IPS DF 6.9 (cell line): ENCODE measurements around the gene SHMT1.
"Not testable (repeated sequence)": the region's sequence is repeated elsewhere in the genome, so short reads cannot be mapped to it uniquely, and the experiment has no call there.

Experiments
- DNase-seq: peaks from one replicate; pipeline ENCODE4 v3.0.0-alpha.2; 2013; ENCODE audit warnings: low read depth, low spot score
- H3K27ac ChIP-seq: one replicate; pipeline ENCODE4 v1.5.1; 2013; ENCODE audit warnings: low read length, control low read depth
- H3K27me3 ChIP-seq: 2 replicates; pipeline ENCODE4 v1.6.1; 2013; ENCODE audit warnings: mild to moderate bottlenecking, low read length; ENCODE audit not compliant: control insufficient read depth, insufficient read depth
- H3K36me3 ChIP-seq: 2 replicates; pipeline ENCODE4 v1.6.1; 2013; ENCODE audit warnings: low read length; ENCODE audit not compliant: control insufficient read depth, insufficient read depth
- H3K4me1 ChIP-seq: 2 replicates; pipeline ENCODE4 v1.6.1; 2013; ENCODE audit warnings: low read length; ENCODE audit not compliant: control insufficient read depth, insufficient read depth
- H3K4me3 ChIP-seq: 2 replicates; pipeline ENCODE4 v1.5.1; 2013; ENCODE audit warnings: mild to moderate bottlenecking, low read length
- H3K9me3 ChIP-seq: 2 replicates; pipeline ENCODE4 v1.6.1; 2013; ENCODE audit warnings: low read length, inconsistent platforms; ENCODE audit not compliant: control insufficient read depth, insufficient read depth
- WGBS: extraction: QIAGEN DNeasy Blood & Tissue Kit; methylation state at CpG from one replicate; pipeline ENCODE4 v1.1.7; 2013; ENCODE audit warnings: mixed read lengths, missing lambda C conversion rate; ENCODE audit not compliant: insufficient read length, insufficient coverage; 5-methylcytosine and 5-hydroxymethylcytosine counted together

The SHMT1 gene

GRCh38 chr17:18378205-18378505 lies 14.8 kb upstream of the SHMT1 start:
- Histone ChIP-seq H3K4me1 (no peaks in the 10 kb centered on the region), H3K27ac (no peak overlapping the region), H3K9me3 (no peaks in the 10 kb centered on the region), H3K36me3 (no peaks in the 10 kb centered on the region), H3K4me3 (no peak overlapping the region), H3K27me3 (no peaks in the 10 kb centered on the region)
- DNase-seq: no peak
- WGBS: no CpG with 5 or more reads among the region's 2 CpGs

- DNase-seq: no peak
- H3K36me3 ChIP-seq: no peaks in the 10 kb centered on the region
- no peaks in the 10 kb centered on the region for H3K4me1 ChIP-seq
- no peak within 1 kb of the TSS for H3K27ac ChIP-seq
- H3K9me3 ChIP-seq: no peaks in the 10 kb centered on the region
- no peaks in the 10 kb centered on the region for H3K27me3 ChIP-seq
- H3K4me3 ChIP-seq: no peak within 1 kb of the TSS
- WGBS: no CpG with 5 or more reads among the region's 20 CpGs
These were observed 14.3 kb upstream of the SHMT1 start, which contains the start of gene EVPLL for GRCh38 chr17:18377437-18378204. TSS of gene EVPLL (plus strand) at chr17:18377778. CDS start at chr17:18380938, 3,160 bp downstream.

DNA sequence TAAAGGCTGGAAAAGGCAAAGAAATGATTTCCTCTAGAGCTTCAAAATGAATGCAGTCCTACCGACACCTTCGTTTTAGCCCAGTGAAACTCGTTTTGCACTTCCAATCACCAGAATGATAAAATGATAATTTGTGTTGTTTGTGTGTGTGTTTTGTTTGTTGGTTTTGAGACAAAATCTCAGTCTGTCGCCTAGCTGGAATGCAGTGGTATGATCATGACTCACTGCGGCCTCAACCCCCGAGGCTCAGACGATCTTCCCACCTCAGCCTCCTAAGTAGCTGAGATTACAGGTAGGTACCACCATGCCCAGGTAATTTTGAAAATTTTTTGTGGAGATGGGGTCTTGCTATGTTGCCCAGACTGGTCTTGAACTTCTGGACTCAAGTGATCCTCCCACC lies 10.9 kb upstream of the SHMT1 start:
- Histone ChIP-seq H3K9me3 (no peaks in the 10 kb centered on the region), H3K4me1 (no peaks in the 10 kb centered on the region), H3K4me3 (no peak overlapping the region), H3K27ac (no peak overlapping the region), H3K27me3 (no peaks in the 10 kb centered on the region), H3K36me3 (no peaks in the 10 kb centered on the region)
- no peak for DNase-seq
- no CpG with 5 or more reads among the region's 7 CpGs for WGBS

DNA sequence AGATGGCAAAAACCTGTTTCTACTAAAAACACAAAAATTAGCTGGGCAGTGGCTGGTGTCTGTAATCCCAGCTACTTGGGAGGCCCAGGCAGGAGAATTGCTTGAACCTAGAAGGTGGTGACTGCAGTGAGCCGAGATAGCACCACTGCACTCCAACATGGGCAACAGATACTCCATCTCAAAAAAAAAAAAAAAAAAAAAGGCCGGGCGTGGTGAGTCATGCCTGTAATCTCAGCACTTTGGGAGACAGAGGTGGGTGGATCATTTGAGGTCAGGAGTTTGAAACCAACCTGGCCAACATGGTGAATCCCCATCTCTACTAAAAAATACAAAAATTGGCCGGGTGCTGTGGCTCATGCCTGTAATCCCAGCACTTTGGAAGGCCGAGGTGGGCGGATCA lies 9.8 kb upstream of the SHMT1 start:
- not testable (repeated sequence) for H3K27me3 ChIP-seq, H3K36me3 ChIP-seq

GRCh38 chr17:18371455-18371854 lies 8.1 kb upstream of the SHMT1 start:
- Histone ChIP-seq H3K4me3 (no peak overlapping the region), H3K27me3 (no peaks in the 10 kb centered on the region), H3K4me1 (no peaks in the 10 kb centered on the region), H3K27ac (no peak overlapping the region), H3K9me3 (no peaks in the 10 kb centered on the region), H3K36me3 (no peaks in the 10 kb centered on the region)
- DNase-seq: no peak
- WGBS: no CpG with 5 or more reads among the region's 7 CpGs

More for the DNA sequence above, 9.8 kb upstream of the SHMT1 start:
- H3K9me3 ChIP-seq, H3K27ac ChIP-seq, DNase-seq, H3K4me3 ChIP-seq, H3K4me1 ChIP-seq: not testable (repeated sequence)
- WGBS: no CpG with 5 or more reads among the region's 6 CpGs

- DNase-seq: no peak
- no peaks in the 10 kb centered on the region for H3K27me3 ChIP-seq
- H3K27ac ChIP-seq: no peak overlapping the region
- H3K4me3 ChIP-seq: no peak overlapping the region
- WGBS: no CpG with 5 or more reads among the region's 5 CpGs
- H3K36me3 ChIP-seq: no peaks in the 10 kb centered on the region
- H3K4me1 ChIP-seq: no peaks in the 10 kb centered on the region
- H3K9me3 ChIP-seq: no peaks in the 10 kb centered on the region
These were observed 7.4 kb upstream of the SHMT1 start for GRCh38 chr17:18370761-18371160.

DNA sequence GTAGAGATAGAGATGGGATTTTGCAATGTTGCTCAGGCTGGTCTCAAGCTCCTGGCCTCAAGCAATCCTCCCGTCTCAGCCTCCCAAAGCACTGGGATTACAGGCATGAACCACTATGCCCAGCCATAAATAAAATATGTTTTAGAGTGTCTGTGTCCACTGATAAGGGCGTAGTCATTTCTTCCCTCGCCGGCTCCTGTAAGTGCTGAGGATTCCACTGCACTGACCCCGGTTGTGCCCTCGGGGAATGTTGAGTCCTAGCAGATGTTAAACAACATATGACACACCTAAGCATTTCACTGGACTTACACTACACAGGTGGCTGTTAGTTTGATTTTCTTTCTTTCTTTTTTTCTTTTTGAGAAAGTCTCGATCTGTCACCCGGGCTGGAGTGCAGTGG lies 5.6 kb upstream of the SHMT1 start:
- Histone ChIP-seq H3K9me3 (no peaks in the 10 kb centered on the region), H3K4me1 (no peaks in the 10 kb centered on the region), H3K36me3 (no peaks in the 10 kb centered on the region), H3K27ac (no peak overlapping the region), H3K4me3 (no peak overlapping the region), H3K27me3 (no peaks in the 10 kb centered on the region)
- no peak for DNase-seq
- WGBS: no CpG with 5 or more reads among the region's 8 CpGs

DNA sequence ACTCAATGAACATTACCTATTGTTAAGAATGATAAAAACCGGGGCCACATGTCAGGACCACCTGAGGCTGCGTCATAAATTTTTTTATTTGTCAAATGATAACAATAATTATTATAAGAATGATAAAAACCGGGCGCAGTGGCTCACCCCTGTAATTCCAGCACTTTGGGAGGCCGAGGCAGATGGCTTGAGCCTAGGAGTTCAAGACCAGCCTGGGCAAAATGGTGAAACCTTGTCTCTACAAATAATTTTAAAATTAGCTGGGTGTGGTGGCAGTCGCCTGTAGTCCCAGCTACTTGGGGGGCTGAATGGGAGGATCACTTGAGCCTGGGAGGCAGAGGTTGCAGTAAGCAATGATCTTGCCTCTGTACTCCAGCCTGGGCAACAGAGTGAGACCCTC lies 816 bp upstream of the SHMT1 start:
- WGBS: no CpG with 5 or more reads among the region's 6 CpGs
- Histone ChIP-seq H3K4me1 (no peaks in the 10 kb centered on the region), H3K9me3 (no peaks in the 10 kb centered on the region), H3K4me3 (no peak overlapping the region), H3K36me3 (no peaks in the 10 kb centered on the region), H3K27me3 (0 out of 2 replicates have a peak, but pooled peaks cover 2% of the 10 kb centered on the region), H3K27ac (no peak overlapping the region)
- no peak for DNase-seq

- DNase-seq: no peak
- Histone ChIP-seq H3K9me3 (no peaks in the 10 kb centered on the region), H3K4me1 (no peaks in the 10 kb centered on the region), H3K36me3 (no peaks in the 10 kb centered on the region), H3K4me3 (peak overlapping the region; percentile 83), H3K27ac (no peak overlapping the region), H3K27me3 (0 out of 2 replicates have a peak, but pooled peaks cover 2% of the 10 kb centered on the region)
- WGBS: no CpG with 5 or more reads among the region's 14 CpGs
These were observed 651 bp downstream of the SHMT1 start for GRCh38 chr17:18362698-18363100.

- Histone ChIP-seq H3K4me3 (peak overlapping the region; percentile 83; the same call in 1 of the 2 replicates), H3K27me3 (0 out of 2 replicates have a peak, but pooled peaks cover 2% of the 10 kb centered on the region), H3K36me3 (no peaks in the 10 kb centered on the region), H3K27ac (no peak overlapping the region), H3K4me1 (no peaks in the 10 kb centered on the region), H3K9me3 (no peaks in the 10 kb centered on the region)
- 100% methylated on average over 2 of the region's 15 CpGs for WGBS
- DNase-seq: no peak
These were observed 1.3 kb downstream of the SHMT1 start for GRCh38 chr17:18361837-18362697.
